ENCODE measurements around the gene LRRC63.

Gene LRRC63

GRCh38 chr13:46182491-46182877 lies 29.2 kb upstream of the LRRC63 start:
- Histone ChIP-seq H3K4me3 (ENCODE audit: low read depth in 1 of 2, low read length in 2 of 2) (no peak overlapping the region), H3K27me3 (ENCODE audit: low read depth, low read length) (no peaks in the 10 kb centered on the region), H3K9me3 (ENCODE audit: control insufficient read depth in 1 of 2, low read length in 2 of 2) (no peaks in the 10 kb centered on the region), H3K36me3 (ENCODE audit: control insufficient read depth in 1 of 2, insufficient read depth in 2 of 2, low read length in 2 of 2) (no peaks in the 10 kb centered on the region), H3K4me1 (ENCODE audit: control insufficient read depth in 1 of 2, insufficient read depth in 2 of 2, low read length in 2 of 2) (no peaks in the 10 kb centered on the region), H3K27ac (ENCODE audit: low read length) (peak overlapping the region; percentile 19)

GRCh38 chr13:46183018-46183946 lies 28.4 kb upstream of the LRRC63 start:
- no peaks in the 10 kb centered on the region for H3K4me1 ChIP-seq (ENCODE audit: control insufficient read depth in 1 of 2, insufficient read depth in 2 of 2, low read length in 2 of 2)
- H3K36me3 ChIP-seq (ENCODE audit: control insufficient read depth in 1 of 2, insufficient read depth in 2 of 2, low read length in 2 of 2), result no peaks in the 10 kb centered on the region
- no peak overlapping the region for H3K4me3 ChIP-seq (ENCODE audit: low read depth in 1 of 2, low read length in 2 of 2)
- H3K9me3 ChIP-seq (ENCODE audit: control insufficient read depth in 1 of 2, low read length in 2 of 2), result no peaks in the 10 kb centered on the region
- H3K27ac ChIP-seq (ENCODE audit: low read length), result no peak overlapping the region
- H3K27me3 ChIP-seq (ENCODE audit: low read depth, low read length), result no peaks in the 10 kb centered on the region

GRCh38 chr13:46184277-46184699 lies 27.4 kb upstream of the LRRC63 start:
- Histone ChIP-seq H3K4me3 (ENCODE audit: low read depth in 1 of 2, low read length in 2 of 2) (no peak overlapping the region), H3K27me3 (ENCODE audit: low read depth, low read length) (no peaks in the 10 kb centered on the region), H3K4me1 (ENCODE audit: control insufficient read depth in 1 of 2, insufficient read depth in 2 of 2, low read length in 2 of 2) (no peaks in the 10 kb centered on the region), H3K9me3 (ENCODE audit: control insufficient read depth in 1 of 2, low read length in 2 of 2) (no peaks in the 10 kb centered on the region), H3K36me3 (ENCODE audit: control insufficient read depth in 1 of 2, insufficient read depth in 2 of 2, low read length in 2 of 2) (no peaks in the 10 kb centered on the region), H3K27ac (ENCODE audit: low read length) (no peak overlapping the region)

GRCh38 chr13:46185634-46186033 lies 26.1 kb upstream of the LRRC63 start:
- H3K27ac ChIP-seq (ENCODE audit: low read length), result no peak overlapping the region
- H3K4me3 ChIP-seq (ENCODE audit: low read depth in 1 of 2, low read length in 2 of 2), result no peak overlapping the region

GRCh38 chr13:46192412-46192811 lies 19.3 kb upstream of the LRRC63 start:
- H3K4me1 ChIP-seq (ENCODE audit: control insufficient read depth in 1 of 2, insufficient read depth in 2 of 2, low read length in 2 of 2), result no peaks in the 10 kb centered on the region

More at GRCh38 chr13:46185634-46186033, 26.1 kb upstream of the LRRC63 start:
- Histone ChIP-seq H3K9me3 (ENCODE audit: control insufficient read depth in 1 of 2, low read length in 2 of 2) (no peaks in the 10 kb centered on the region), H3K4me1 (ENCODE audit: control insufficient read depth in 1 of 2, insufficient read depth in 2 of 2, low read length in 2 of 2) (no peaks in the 10 kb centered on the region), H3K27me3 (ENCODE audit: low read depth, low read length) (no peaks in the 10 kb centered on the region), H3K36me3 (ENCODE audit: control insufficient read depth in 1 of 2, insufficient read depth in 2 of 2, low read length in 2 of 2) (no peaks in the 10 kb centered on the region)

GRCh38 chr13:46195016-46195415 lies 16.7 kb upstream of the LRRC63 start:
- Histone ChIP-seq H3K4me1 (ENCODE audit: control insufficient read depth in 1 of 2, insufficient read depth in 2 of 2, low read length in 2 of 2) (no peaks in the 10 kb centered on the region), H3K27me3 (ENCODE audit: low read depth, low read length) (no peaks in the 10 kb centered on the region), H3K9me3 (ENCODE audit: control insufficient read depth in 1 of 2, low read length in 2 of 2) (no peaks in the 10 kb centered on the region), H3K27ac (ENCODE audit: low read length) (no peak overlapping the region), H3K36me3 (ENCODE audit: control insufficient read depth in 1 of 2, insufficient read depth in 2 of 2, low read length in 2 of 2) (no peaks in the 10 kb centered on the region), H3K4me3 (ENCODE audit: low read depth in 1 of 2, low read length in 2 of 2) (no peak overlapping the region)

More at GRCh38 chr13:46192412-46192811, 19.3 kb upstream of the LRRC63 start:
- Histone ChIP-seq H3K27ac (ENCODE audit: low read length) (no peak overlapping the region), H3K9me3 (ENCODE audit: control insufficient read depth in 1 of 2, low read length in 2 of 2) (no peaks in the 10 kb centered on the region), H3K4me3 (ENCODE audit: low read depth in 1 of 2, low read length in 2 of 2) (no peak overlapping the region), H3K27me3 (ENCODE audit: low read depth, low read length) (no peaks in the 10 kb centered on the region), H3K36me3 (ENCODE audit: control insufficient read depth in 1 of 2, insufficient read depth in 2 of 2, low read length in 2 of 2) (no peaks in the 10 kb centered on the region)

- H3K36me3 ChIP-seq (ENCODE audit: control insufficient read depth in 1 of 2, insufficient read depth in 2 of 2, low read length in 2 of 2), result no peaks in the 10 kb centered on the region
- H3K9me3 ChIP-seq (ENCODE audit: control insufficient read depth in 1 of 2, low read length in 2 of 2), result no peaks in the 10 kb centered on the region
- no peak overlapping the region for H3K27ac ChIP-seq (ENCODE audit: low read length)
- no peak overlapping the region for H3K4me3 ChIP-seq (ENCODE audit: low read depth in 1 of 2, low read length in 2 of 2)
- no peaks in the 10 kb centered on the region for H3K4me1 ChIP-seq (ENCODE audit: control insufficient read depth in 1 of 2, insufficient read depth in 2 of 2, low read length in 2 of 2)
- H3K27me3 ChIP-seq (ENCODE audit: low read depth, low read length), result no peaks in the 10 kb centered on the region
These were observed 14.3 kb upstream of the LRRC63 start for GRCh38 chr13:46197299-46198048.

GRCh38 chr13:46198696-46199193 lies 13.0 kb upstream of the LRRC63 start:
- no peaks in the 10 kb centered on the region for H3K36me3 ChIP-seq (ENCODE audit: control insufficient read depth in 1 of 2, insufficient read depth in 2 of 2, low read length in 2 of 2)
- H3K27me3 ChIP-seq (ENCODE audit: low read depth, low read length), result no peaks in the 10 kb centered on the region
- H3K4me3 ChIP-seq (ENCODE audit: low read depth in 1 of 2, low read length in 2 of 2), result no peak overlapping the region
- no peak overlapping the region for H3K27ac ChIP-seq (ENCODE audit: low read length)
- no peaks in the 10 kb centered on the region for H3K9me3 ChIP-seq (ENCODE audit: control insufficient read depth in 1 of 2, low read length in 2 of 2)
- H3K4me1 ChIP-seq (ENCODE audit: control insufficient read depth in 1 of 2, insufficient read depth in 2 of 2, low read length in 2 of 2), result no peaks in the 10 kb centered on the region

- Histone ChIP-seq H3K27me3 (ENCODE audit: low read depth, low read length) (no peaks in the 10 kb centered on the region), H3K9me3 (ENCODE audit: control insufficient read depth in 1 of 2, low read length in 2 of 2) (no peaks in the 10 kb centered on the region), H3K4me1 (ENCODE audit: control insufficient read depth in 1 of 2, insufficient read depth in 2 of 2, low read length in 2 of 2) (no peaks in the 10 kb centered on the region), H3K36me3 (ENCODE audit: control insufficient read depth in 1 of 2, insufficient read depth in 2 of 2, low read length in 2 of 2) (no peaks in the 10 kb centered on the region), H3K27ac (ENCODE audit: low read length) (no peak overlapping the region), H3K4me3 (ENCODE audit: low read depth in 1 of 2, low read length in 2 of 2) (no peak overlapping the region)
These were observed 9.4 kb upstream of the LRRC63 start for GRCh38 chr13:46202188-46202795.

- H3K27me3 ChIP-seq (ENCODE audit: low read depth, low read length), result no peaks in the 10 kb centered on the region
- H3K36me3 ChIP-seq (ENCODE audit: control insufficient read depth in 1 of 2, insufficient read depth in 2 of 2, low read length in 2 of 2), result no peaks in the 10 kb centered on the region
- no peak overlapping the region for H3K27ac ChIP-seq (ENCODE audit: low read length)
- H3K9me3 ChIP-seq (ENCODE audit: control insufficient read depth in 1 of 2, low read length in 2 of 2), result no peaks in the 10 kb centered on the region
- H3K4me1 ChIP-seq (ENCODE audit: control insufficient read depth in 1 of 2, insufficient read depth in 2 of 2, low read length in 2 of 2), result no peaks in the 10 kb centered on the region
- H3K4me3 ChIP-seq (ENCODE audit: low read depth in 1 of 2, low read length in 2 of 2), result no peak overlapping the region
These were observed 8.8 kb upstream of the LRRC63 start for GRCh38 chr13:46202966-46203365.

GRCh38 chr13:46206143-46206542 lies 5.6 kb upstream of the LRRC63 start:
- Histone ChIP-seq H3K9me3 (ENCODE audit: control insufficient read depth in 1 of 2, low read length in 2 of 2) (no peaks in the 10 kb centered on the region), H3K4me1 (ENCODE audit: control insufficient read depth in 1 of 2, insufficient read depth in 2 of 2, low read length in 2 of 2) (peaks cover 0 to 2% of the 10 kb centered on the region in 2 donors)

More at GRCh38 chr13:46206143-46206542, 5.6 kb upstream of the LRRC63 start:
- Histone ChIP-seq H3K27ac (ENCODE audit: low read length) (no peak overlapping the region), H3K27me3 (ENCODE audit: low read depth, low read length) (no peaks in the 10 kb centered on the region), H3K4me3 (ENCODE audit: low read depth in 1 of 2, low read length in 2 of 2) (no peak overlapping the region), H3K36me3 (ENCODE audit: control insufficient read depth in 1 of 2, insufficient read depth in 2 of 2, low read length in 2 of 2) (no peaks in the 10 kb centered on the region)
